Right atrium auricular region (tissue), 2 donors: ENCODE results near the gene BMP10. TPM values are rescaled to one million over a fixed set of nuclear protein-coding genes. Genes with fewer than 3 reads are reported as not detected.
A peak's percentile ranks its signal among the peaks of the same experiment; 100 is the strongest.

Source experiments
- DNase-seq: peaks from one replicate; pipeline ENCODE4 v3.0.0-alpha.2; 2019; ENCODE audit warnings: low spot score
- H3K27ac ChIP-seq, 2 donors: fragments of 200-600 bp; sonication (generic); 1 replicate in 1 of 2; 2 replicates in 1 of 2; pipeline ENCODE4 v1.5.1; 2016 to 2019
- H3K27me3 ChIP-seq, 2 donors: fragments of 200-600 bp; sonication (generic); one replicate each; pipeline versions ENCODE4 v1.5.1 to v1.6.0; 2017 to 2019
- H3K36me3 ChIP-seq: fragments of 200-600 bp; sonication (generic); one replicate; pipeline ENCODE4 v1.5.1; 2016
- H3K4me1 ChIP-seq, 2 donors: fragments of 200-600 bp; sonication (generic); one replicate each; pipeline versions ENCODE4 v1.5.1 to v1.6.0; 2017 to 2019
- H3K4me3 ChIP-seq, 2 donors: fragments of 200-600 bp; sonication (generic); 1 replicate in 1 of 2; 2 replicates in 1 of 2; pipeline ENCODE4 v1.5.1; 2017 to 2019; ENCODE audit warnings: mild to moderate bottlenecking in 1 of 2, moderate library complexity in 1 of 2
- H3K9me3 ChIP-seq, 2 donors: fragments of 200-600 bp; sonication (generic); one replicate each; pipeline ENCODE4 v1.5.1; 2019
- total RNA-seq, 2 donors: library from RNA; depleted of rRNA; stranded (reverse); fragments of >200 nt; gene quantifications; one replicate each; pipeline ENCODE4 v1.1.0, GENCODE V29; 2016
- TF ChIP-seq, protein P1 (sequence below), 2 donors: fragments of 200-600 bp; sonication (generic); IDR thresholded peaks; one replicate each; pipeline ENCODE4 v1.5.1; 2019; ENCODE audit warnings: antibody characterized with exemption in 2 of 2

The BMP10 gene
- total RNA-seq, 2 donors from 2014 or later = 1.9 to 5,642 TPM

DNA sequence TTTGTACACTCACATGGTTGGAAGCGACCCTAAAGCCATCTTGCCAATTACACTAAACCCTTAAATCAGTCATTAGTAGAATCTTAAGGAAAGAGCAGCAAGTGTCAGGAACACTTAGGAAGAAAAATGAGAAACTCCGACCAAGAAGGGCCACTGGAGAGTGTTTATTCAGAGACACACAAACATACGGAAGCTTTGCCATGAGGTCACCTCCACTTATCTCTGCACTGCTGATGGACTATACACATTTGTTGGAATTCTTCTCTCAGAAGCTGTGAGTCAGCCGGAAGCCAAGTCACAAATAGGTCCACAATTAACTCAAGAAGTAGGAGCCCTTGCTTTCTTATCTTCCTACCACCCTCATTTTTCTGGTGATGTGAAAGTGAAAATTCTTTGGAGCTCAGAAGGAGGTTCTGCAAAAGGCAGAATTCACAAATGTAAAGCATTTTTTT lies 21.6 kb downstream of the BMP10 start:
- no peak for DNase-seq
- H3K36me3 ChIP-seq = no peaks in the 10 kb centered on the region
- TF ChIP-seq, protein P1, sequence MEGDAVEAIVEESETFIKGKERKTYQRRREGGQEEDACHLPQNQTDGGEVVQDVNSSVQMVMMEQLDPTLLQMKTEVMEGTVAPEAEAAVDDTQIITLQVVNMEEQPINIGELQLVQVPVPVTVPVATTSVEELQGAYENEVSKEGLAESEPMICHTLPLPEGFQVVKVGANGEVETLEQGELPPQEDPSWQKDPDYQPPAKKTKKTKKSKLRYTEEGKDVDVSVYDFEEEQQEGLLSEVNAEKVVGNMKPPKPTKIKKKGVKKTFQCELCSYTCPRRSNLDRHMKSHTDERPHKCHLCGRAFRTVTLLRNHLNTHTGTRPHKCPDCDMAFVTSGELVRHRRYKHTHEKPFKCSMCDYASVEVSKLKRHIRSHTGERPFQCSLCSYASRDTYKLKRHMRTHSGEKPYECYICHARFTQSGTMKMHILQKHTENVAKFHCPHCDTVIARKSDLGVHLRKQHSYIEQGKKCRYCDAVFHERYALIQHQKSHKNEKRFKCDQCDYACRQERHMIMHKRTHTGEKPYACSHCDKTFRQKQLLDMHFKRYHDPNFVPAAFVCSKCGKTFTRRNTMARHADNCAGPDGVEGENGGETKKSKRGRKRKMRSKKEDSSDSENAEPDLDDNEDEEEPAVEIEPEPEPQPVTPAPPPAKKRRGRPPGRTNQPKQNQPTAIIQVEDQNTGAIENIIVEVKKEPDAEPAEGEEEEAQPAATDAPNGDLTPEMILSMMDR (IDR thresholded peaks at IDR 0.05) = no peak
- H3K9me3 ChIP-seq = no peaks in the 10 kb centered on the region
- peaks cover 0 to 6% of the 10 kb centered on the region in 2 donors for H3K4me1 ChIP-seq
- H3K27ac ChIP-seq = no peak overlapping the region
- no peak overlapping the region for H3K4me3 ChIP-seq
- H3K27me3 ChIP-seq = no peaks in the 10 kb centered on the region

DNA sequence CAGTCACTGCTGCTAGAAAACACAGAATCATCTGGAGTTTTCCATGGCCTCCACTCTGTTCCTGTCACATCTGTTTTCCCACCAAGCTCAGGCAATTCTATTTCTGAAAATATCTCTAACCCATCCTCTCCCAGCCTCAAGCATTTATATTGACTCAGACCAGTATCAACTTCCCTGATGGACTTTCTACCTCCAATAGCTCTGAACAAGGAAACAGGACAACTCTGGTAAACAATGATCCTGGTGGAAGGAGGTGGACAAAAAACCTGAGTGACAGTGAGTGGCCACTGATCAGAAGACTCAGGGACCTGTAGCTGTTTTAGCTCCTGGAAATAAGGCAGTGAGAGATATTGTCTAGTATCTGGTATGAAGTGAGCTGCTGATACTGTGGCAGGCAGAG lies 23.4 kb downstream of the BMP10 start:
- H3K27me3 ChIP-seq = no peaks in the 10 kb centered on the region
- no peak for DNase-seq
- TF ChIP-seq, protein P1 (IDR thresholded peaks at IDR 0.05) = no peak
- no peaks in the 10 kb centered on the region for H3K4me1 ChIP-seq
- no peak overlapping the region for H3K4me3 ChIP-seq
- no peaks in the 10 kb centered on the region for H3K9me3 ChIP-seq
- no peak overlapping the region for H3K27ac ChIP-seq
- H3K36me3 ChIP-seq = no peaks in the 10 kb centered on the region

DNA sequence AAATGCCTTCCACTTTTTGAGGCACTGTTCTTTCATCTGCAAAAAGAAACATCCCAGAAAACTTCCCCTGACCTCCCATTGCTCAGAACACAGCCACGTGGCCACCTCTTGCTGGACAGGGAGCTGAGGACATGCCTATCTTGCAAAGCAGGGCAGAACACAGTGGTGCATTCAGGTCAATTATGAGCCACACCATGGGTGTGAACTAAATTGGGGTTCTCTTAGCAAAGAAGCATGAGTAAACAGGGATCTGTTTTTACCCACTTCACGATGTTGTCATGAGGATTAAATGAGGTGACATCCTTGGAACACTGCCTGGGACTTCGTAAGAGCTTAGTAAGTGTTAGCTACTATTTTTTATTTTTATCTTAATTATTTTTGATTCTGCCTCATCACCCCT lies 25.1 kb downstream of the BMP10 start:
- H3K9me3 ChIP-seq = no peaks in the 10 kb centered on the region
- DNase-seq = no peak
- H3K36me3 ChIP-seq = no peaks in the 10 kb centered on the region
- no peak overlapping the region for H3K27ac ChIP-seq
- TF ChIP-seq, protein P1 (IDR thresholded peaks at IDR 0.05) = no peak
- H3K4me1 ChIP-seq = no peaks in the 10 kb centered on the region
- H3K27me3 ChIP-seq = no peaks in the 10 kb centered on the region
- H3K4me3 ChIP-seq = no peak overlapping the region

DNA sequence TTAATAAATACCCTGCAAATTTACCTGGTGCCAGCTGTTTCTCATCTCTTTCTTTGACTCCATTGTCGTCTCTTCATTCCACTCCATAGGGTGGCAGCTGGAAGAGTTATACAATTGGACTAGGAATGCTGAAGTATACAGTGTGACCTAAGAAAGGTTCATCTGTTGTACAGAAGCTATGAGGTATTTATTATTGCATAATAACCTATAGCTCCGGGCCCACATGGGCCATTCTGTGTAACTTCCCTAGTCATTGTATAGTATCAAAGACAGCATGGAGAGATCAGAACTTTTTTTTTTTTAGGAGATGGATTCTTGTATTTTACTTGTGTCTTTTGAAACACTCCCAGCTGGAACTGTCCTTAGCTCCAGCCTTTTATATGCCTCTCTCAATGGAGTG lies 26.2 kb downstream of the BMP10 start:
- Histone ChIP-seq H3K4me3 (no peak overlapping the region), H3K36me3 (no peaks in the 10 kb centered on the region), H3K27ac (no peak overlapping the region), H3K27me3 (no peaks in the 10 kb centered on the region), H3K4me1 (no peaks in the 10 kb centered on the region), H3K9me3 (no peaks in the 10 kb centered on the region)
- DNase-seq = no peak
- TF ChIP-seq, protein P1 (IDR thresholded peaks at IDR 0.05) = no peak

DNA sequence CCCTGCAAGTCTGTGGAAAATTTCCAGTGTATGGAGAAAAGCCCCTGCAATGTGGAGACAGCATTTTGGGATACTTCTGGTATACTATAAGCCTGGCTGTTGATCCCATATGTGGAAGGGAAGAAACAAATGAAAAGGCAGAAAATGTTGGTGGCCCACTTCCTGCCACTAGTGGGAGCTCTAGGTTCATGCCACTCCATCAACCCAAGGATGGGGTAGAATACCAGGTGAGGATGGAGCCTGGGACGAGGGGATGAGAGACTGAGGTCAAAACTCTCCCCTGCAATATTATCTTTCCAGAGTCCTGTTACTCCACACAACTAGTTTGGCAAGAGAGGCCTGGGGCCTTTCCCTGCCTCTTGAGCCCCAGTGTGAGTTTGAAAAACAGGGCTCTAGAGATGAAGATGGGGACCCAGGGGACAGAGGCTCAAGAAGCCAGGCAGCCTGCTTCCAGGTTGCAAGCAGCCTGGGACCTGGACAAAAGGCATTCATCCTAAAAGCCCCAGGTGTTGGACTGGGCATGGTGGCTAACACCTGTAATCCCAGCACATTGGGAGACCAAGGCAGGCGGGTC lies 31.9 kb downstream of the BMP10 start:
- no peaks in the 10 kb centered on the region for H3K36me3 ChIP-seq
- no peaks in the 10 kb centered on the region for H3K9me3 ChIP-seq
- no peak for DNase-seq
- TF ChIP-seq, protein P1 (IDR thresholded peaks at IDR 0.05) = peak; percentile 32 to 60
- H3K4me1 ChIP-seq = no peaks in the 10 kb centered on the region
- H3K27ac ChIP-seq = no peak overlapping the region
- H3K4me3 ChIP-seq = no peak overlapping the region
- no peaks in the 10 kb centered on the region for H3K27me3 ChIP-seq

DNA sequence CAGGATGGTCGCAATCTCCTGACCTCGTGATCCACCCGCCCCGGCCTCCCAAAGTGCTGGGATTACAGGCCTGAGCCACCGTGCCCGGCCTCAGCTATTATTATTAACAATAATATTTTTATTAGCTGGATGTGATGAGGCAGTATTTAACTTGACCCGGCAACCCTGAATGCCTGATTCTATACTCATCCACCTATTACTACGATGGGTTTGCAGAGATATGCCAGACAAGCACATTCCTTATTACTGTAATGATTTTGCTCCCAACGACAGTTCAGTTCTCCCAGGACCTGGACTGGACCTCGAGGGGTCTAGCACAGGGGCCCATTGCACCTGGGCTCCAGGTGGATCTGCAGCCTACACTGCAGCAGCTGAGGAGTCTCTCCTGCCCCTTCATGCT lies 32.6 kb downstream of the BMP10 start:
- Histone ChIP-seq H3K36me3 (no peaks in the 10 kb centered on the region), H3K4me1 (no peaks in the 10 kb centered on the region), H3K27me3 (no peaks in the 10 kb centered on the region), H3K4me3 (no peak overlapping the region), H3K9me3 (no peaks in the 10 kb centered on the region), H3K27ac (no peak overlapping the region)
- no peak for DNase-seq
- TF ChIP-seq, protein P1 (IDR thresholded peaks at IDR 0.05) = no peak
